HEK293 (cell line): ENCODE results near the gene NAV2.

Experiments
- CTCF ChIA-PET: fragments of 350-600 bp; formaldehyde crosslinking; extraction: SDS; loops from one replicate; lab custom pipeline; 2021; ENCODE audit warnings: antibody characterized with exemption; lab: Yijun Ruan, JAX
- POLR2A ChIA-PET: fragments of 300-600 bp; formaldehyde crosslinking; extraction: SDS; loops from one replicate; lab custom pipeline; 2020; ENCODE audit warnings: antibody characterized with exemption, inconsistent platforms; lab: Yijun Ruan, JAX
- H3K27ac ChIP-seq: fragments of 200-500 bp; sonication (Bioruptor generic); 2 replicates; pipeline ENCODE4 v1.5.1; 2014; ENCODE audit warnings: low read depth, low read length, control low read depth, inconsistent platforms; ENCODE audit errors: extremely low read depth
- H3K36me3 ChIP-seq, 2 experiments: fragments of 200-500 bp in 1 of 2; sonication (Bioruptor generic) in 1 of 2; 1 replicate in 1 of 2; 2 replicates in 1 of 2; pipeline ENCODE4 v1.5.1; 2014 to 2017; ENCODE audit warnings: inconsistent platforms in 2 of 2, low read length in 2 of 2; ENCODE audit not compliant: control insufficient read depth in 2 of 2, insufficient read depth in 1 of 2
- H3K4me1 ChIP-seq: fragments of 200-500 bp; sonication (Bioruptor generic); 2 replicates; pipeline ENCODE4 v1.5.1; 2014; ENCODE audit warnings: mild to moderate bottlenecking, low read length, inconsistent platforms; ENCODE audit not compliant: control insufficient read depth, insufficient read depth
- H3K4me3 ChIP-seq: 2 replicates; pipeline ENCODE4 v1.5.1; 2011; ENCODE audit warnings: low read depth, mild to moderate bottlenecking, control low read depth, low read length, moderate library complexity
- H3K9me3 ChIP-seq: fragments of 200-500 bp; sonication (Bioruptor generic); 2 replicates; pipeline ENCODE4 v1.5.1; 2014; ENCODE audit warnings: low read depth, low read length, inconsistent platforms; ENCODE audit not compliant: control insufficient read depth, insufficient read depth
- BCL11A ChIP-seq: fragments of 450-650 bp; formaldehyde crosslinking; IDR thresholded peaks from 2 replicates; pipeline ENCODE4 v1.5.1; 2016; ENCODE audit warnings: low read depth, missing biosample characterization, missing genetic modification characterization
- BCL11B ChIP-seq: fragments of 450-650 bp; formaldehyde crosslinking; IDR thresholded peaks from 2 replicates; pipeline ENCODE4 v1.5.1; 2016; ENCODE audit warnings: low read depth, missing biosample characterization, missing genetic modification characterization
- HIC1 ChIP-seq: fragments of 450-650 bp; formaldehyde crosslinking; IDR thresholded peaks from 2 replicates; pipeline ENCODE4 v1.5.1; 2016; ENCODE audit warnings: missing biosample characterization, missing genetic modification characterization
- INSM2 ChIP-seq: fragments of 450-650 bp; formaldehyde crosslinking; IDR thresholded peaks from 2 replicates; pipeline ENCODE4 v1.5.1; 2016; ENCODE audit warnings: missing biosample characterization, missing genetic modification characterization
- KLF10 ChIP-seq: fragments of 450-650 bp; IDR thresholded peaks from 2 replicates; pipeline ENCODE4 v1.5.1; 2018; ENCODE audit warnings: missing biosample characterization, mild to moderate bottlenecking, missing genetic modification characterization
- MZF1 ChIP-seq: fragments of 450-650 bp; formaldehyde crosslinking; IDR thresholded peaks from 2 replicates; pipeline ENCODE4 v1.5.1; 2017; ENCODE audit warnings: missing biosample characterization, missing genetic modification characterization, borderline replicate concordance
- SETDB1 ChIP-seq: IDR thresholded peaks from one replicate; pipeline ENCODE4 v1.6.1; 2017; ENCODE audit warnings: mild to moderate bottlenecking, low read length, moderate library complexity, mixed read lengths; ENCODE audit not compliant: insufficient read length
- SP3 ChIP-seq: fragments of 450-650 bp; formaldehyde crosslinking; IDR thresholded peaks from 2 replicates; pipeline ENCODE4 v1.5.1; 2016; ENCODE audit warnings: missing biosample characterization, missing genetic modification characterization
- TRIM28 ChIP-seq: IDR thresholded peaks from 2 replicates; pipeline ENCODE4 v1.6.1; 2011; ENCODE audit warnings: low read length, control low read depth, borderline replicate concordance
- YY2 ChIP-seq: fragments of 450-650 bp; formaldehyde crosslinking; IDR thresholded peaks from 2 replicates; pipeline ENCODE4 v1.5.1; 2016; ENCODE audit warnings: missing biosample characterization, missing genetic modification characterization
- ZBTB11 ChIP-seq: fragments of 450-650 bp; formaldehyde crosslinking; conservative IDR thresholded peaks from 2 replicates; pipeline ENCODE4 v1.5.1; 2016; ENCODE audit warnings: low read depth, missing biosample characterization, missing genetic modification characterization
- ZIC2 ChIP-seq: fragments of 450-650 bp; formaldehyde crosslinking; IDR thresholded peaks from 2 replicates; pipeline ENCODE4 v1.5.1; 2016; ENCODE audit warnings: missing biosample characterization, missing genetic modification characterization
- ZNF202 ChIP-seq: fragments of 450-650 bp; formaldehyde crosslinking; IDR thresholded peaks from 2 replicates; pipeline ENCODE4 v1.5.1; 2016; ENCODE audit warnings: missing biosample characterization, missing genetic modification characterization, borderline replicate concordance
- ZNF23 ChIP-seq: fragments of 450-650 bp; formaldehyde crosslinking; IDR thresholded peaks from 2 replicates; pipeline ENCODE4 v1.5.1; 2016; ENCODE audit warnings: missing biosample characterization, missing genetic modification characterization, borderline replicate concordance
- ZNF302 ChIP-seq: fragments of 450-650 bp; formaldehyde crosslinking; IDR thresholded peaks from 2 replicates; pipeline ENCODE4 v1.5.1; 2016; ENCODE audit warnings: missing biosample characterization, missing genetic modification characterization, low read depth
- ZNF341 ChIP-seq: fragments of 450-650 bp; formaldehyde crosslinking; IDR thresholded peaks from 2 replicates; pipeline ENCODE4; 2016; ENCODE audit warnings: low read depth, missing biosample characterization, missing genetic modification characterization
- ZNF416 ChIP-seq: fragments of 450-650 bp; formaldehyde crosslinking; IDR thresholded peaks from 2 replicates; pipeline ENCODE4 v1.5.1; 2016; ENCODE audit warnings: missing biosample characterization, missing genetic modification characterization
- ZNF501 ChIP-seq: fragments of 450-650 bp; formaldehyde crosslinking; IDR thresholded peaks from 2 replicates; pipeline ENCODE4 v1.5.1; 2016; ENCODE audit warnings: missing biosample characterization, missing genetic modification characterization
- ZNF548 ChIP-seq: fragments of 450-650 bp; formaldehyde crosslinking; IDR thresholded peaks from 2 replicates; pipeline ENCODE4 v1.5.1; 2016; ENCODE audit warnings: missing biosample characterization, missing genetic modification characterization
- ZNF704 ChIP-seq: fragments of 450-650 bp; formaldehyde crosslinking; IDR thresholded peaks from 2 replicates; pipeline ENCODE4 v1.5.1; 2016; ENCODE audit warnings: missing biosample characterization, missing genetic modification characterization

The NAV2 gene

GRCh38 chr11:20103281-20103680 is 390.6 kb downstream of the NAV2 start (continued):
- no peak for TF ChIP-seq ZNF341 (tag by site-specific recombination)

- ChIA-PET CTCF (interaction anchor here (0.6 to 1.7 kb wide), 6 partner anchors 9 to 1902 kb away, joined by 3 to 7 read pairs (median 4); no protein-coding TSS in a partner anchor), POLR2A (no interaction called here)
- Histone ChIP-seq H3K4me3 (no peak overlapping the region), H3K36me3 (peaks cover 0 to 62% of the 10 kb centered on the region in 2 experiments; a peak in 1 of 3 replicates), H3K27ac (no peak overlapping the region), H3K9me3 (no peaks in the 10 kb centered on the region), H3K4me1 (no peaks in the 10 kb centered on the region)
- no peak for TF ChIP-seq HIC1 (tag by site-specific recombination)
- no peak for TF ChIP-seq BCL11A (tag by site-specific recombination)
- TF ChIP-seq ZNF302 (tag by site-specific recombination): no peak
- no peak for TF ChIP-seq SP3 (tag by site-specific recombination)
- TF ChIP-seq MZF1: no peak
- TF ChIP-seq ZNF202 (tag by site-specific recombination): no peak
- no peak for TF ChIP-seq INSM2 (tag by site-specific recombination)
- TF ChIP-seq BCL11B: no peak
- TF ChIP-seq ZIC2: no peak
- no peak for TF ChIP-seq TRIM28
- TF ChIP-seq ZNF416 (tag by site-specific recombination): no peak
- no peak for TF ChIP-seq ZNF548 (tag by site-specific recombination)
- TF ChIP-seq ZNF704 (tag by site-specific recombination): no peak
- TF ChIP-seq ZNF23 (tag by site-specific recombination): no peak
- TF ChIP-seq KLF10 (tag by site-specific recombination): no peak
- TF ChIP-seq SETDB1: no peak
- no peak for TF ChIP-seq YY2 (tag by site-specific recombination)
- no peak for TF ChIP-seq ZNF501 (tag by site-specific recombination)
- TF ChIP-seq ZBTB11 (tag by site-specific recombination): no peak
Measured at GRCh38 chr11:20105427-20105826, 392.8 kb downstream of the NAV2 start.
